BE2C (cell line): Measurements from ENCODE around the gene VAMP2.
A peak's percentile ranks its signal among the peaks of the same experiment; 100 is the strongest.

Experiments
- DNase-seq: peaks from one replicate; pipeline ENCODE4 v3.0.0-alpha.2; 2020
- H3K27me3 ChIP-seq: fragments of 250-450 bp; sonication (Bioruptor Pico); 2 replicates; pipeline ENCODE4 v1.5.1; 2020; ENCODE audit warnings: mild to moderate bottlenecking
- H3K36me3 ChIP-seq: fragments of 250-450 bp; sonication (Bioruptor Pico); 2 replicates; pipeline ENCODE4 v1.5.1; 2020; ENCODE audit warnings: mild to moderate bottlenecking
- H3K4me1 ChIP-seq: fragments of 250-450 bp; sonication (Bioruptor Pico); 2 replicates; pipeline ENCODE4 v1.5.1; 2020
- H3K4me3 ChIP-seq: 2 replicates; pipeline ENCODE4 v1.5.1; 2011; ENCODE audit warnings: low read depth, low read length
- H3K9me3 ChIP-seq: fragments of 250-450 bp; sonication (Bioruptor Pico); 2 replicates; pipeline ENCODE4 v1.5.1; 2020
- CTCF ChIP-seq: IDR thresholded peaks from 2 replicates; pipeline ENCODE4 v1.5.1; 2012; ENCODE audit warnings: mild to moderate bottlenecking, low read depth, low read length

Gene VAMP2

GRCh38 chr17:8160741-8161221 lies 2.0 kb downstream of the VAMP2 start:
- H3K4me3 ChIP-seq, result no peak overlapping the region
- DNase-seq, result no peak
- H3K27me3 ChIP-seq, result no peaks in the 10 kb centered on the region
- H3K36me3 ChIP-seq, result peaks cover 6% of the 10 kb centered on the region
- TF ChIP-seq CTCF, result no peak
- H3K9me3 ChIP-seq, result no peaks in the 10 kb centered on the region
- H3K4me1 ChIP-seq, result peaks cover 7% of the 10 kb centered on the region

- Histone ChIP-seq H3K27me3 (no peaks in the 10 kb centered on the region), H3K36me3 (peaks cover 6% of the 10 kb centered on the region), H3K4me1 (peaks cover 7% of the 10 kb centered on the region), H3K9me3 (no peaks in the 10 kb centered on the region), H3K4me3 (no peak overlapping the region)
- DNase-seq, result no peak
- TF ChIP-seq CTCF, result no peak
Observed at GRCh38 chr17:8160224-8160577, 2.5 kb downstream of the VAMP2 start.

GRCh38 chr17:8159459-8160223 lies 3.1 kb downstream of the VAMP2 start:
- no peaks in the 10 kb centered on the region for H3K9me3 ChIP-seq
- TF ChIP-seq CTCF, result no peak

GRCh38 chr17:8159032-8159400 lies 3.7 kb downstream of the VAMP2 start:
- Histone ChIP-seq H3K4me1 (peaks cover 6% of the 10 kb centered on the region), H3K36me3 (peaks cover 6% of the 10 kb centered on the region), H3K27me3 (no peaks in the 10 kb centered on the region), H3K9me3 (no peaks in the 10 kb centered on the region), H3K4me3 (no peak overlapping the region)
- no peak for TF ChIP-seq CTCF
- no peak for DNase-seq

More at GRCh38 chr17:8159459-8160223, 3.1 kb downstream of the VAMP2 start:
- Histone ChIP-seq H3K36me3 (peaks cover 6% of the 10 kb centered on the region), H3K27me3 (no peaks in the 10 kb centered on the region), H3K4me1 (peaks cover 7% of the 10 kb centered on the region), H3K4me3 (no peak overlapping the region)
- no peak for DNase-seq

GRCh38 chr17:8158267-8159031 lies 4.3 kb downstream of the VAMP2 start:
- Histone ChIP-seq H3K27me3 (no peaks in the 10 kb centered on the region), H3K9me3 (no peaks in the 10 kb centered on the region), H3K4me1 (peaks cover 6% of the 10 kb centered on the region), H3K4me3 (no peak overlapping the region), H3K36me3 (peaks cover 6% of the 10 kb centered on the region)
- TF ChIP-seq CTCF, result peak; percentile 66
- DNase-seq, result peak; percentile 80
